Neural crest cell (in vitro differentiated cells): ENCODE measurements around the gene IGLL5. TPM values are rescaled to one million over a fixed set of nuclear protein-coding genes. Genes with fewer than 3 reads are reported as not detected.

Experiments
- DNase-seq: peaks from one replicate; pipeline ENCODE4 v3.0.0; 2021; ENCODE audit warnings: low read depth, mixed read lengths, low spot score
- H3K27ac Mint-ChIP-seq: one replicate; pipeline ENCODE4 v1.8.0; 2021; ENCODE audit warnings: mild to moderate bottlenecking, mixed read lengths; ENCODE audit not compliant: unreplicated experiment
- H3K27me3 Mint-ChIP-seq: 2 replicates; pipeline ENCODE4 v1.8.0; 2021; ENCODE audit warnings: low read depth, mild to moderate bottlenecking, mixed read lengths
- H3K36me3 Mint-ChIP-seq: 2 replicates; pipeline ENCODE4 v1.8.0; 2021; ENCODE audit warnings: low read depth, mild to moderate bottlenecking, mixed read lengths
- H3K4me1 Mint-ChIP-seq: 2 replicates; pipeline ENCODE4 v1.8.0; 2021; ENCODE audit warnings: mixed read lengths
- H3K4me3 Mint-ChIP-seq: one replicate; pipeline ENCODE4 v1.8.0; 2021; ENCODE audit warnings: mild to moderate bottlenecking, mixed read lengths
- H3K9me3 Mint-ChIP-seq: 2 replicates; pipeline ENCODE4 v1.8.0; 2021; ENCODE audit warnings: mixed read lengths
- total RNA-seq: library from RNA; stranded (reverse); gene quantifications from 2 replicates; pipeline ENCODE4 v1.2.1, GENCODE V29; 2021
- TF ChIP-seq, protein P1 (sequence below): fragments of 200-600 bp; sonication (generic); conservative IDR thresholded peaks from 2 replicates; pipeline ENCODE4 v1.5.0; 2021; ENCODE audit warnings: antibody characterized with exemption, mild to moderate bottlenecking

IGLL5 gene
- total RNA-seq, 1 donor from 2014 or later = not detected

DNA sequence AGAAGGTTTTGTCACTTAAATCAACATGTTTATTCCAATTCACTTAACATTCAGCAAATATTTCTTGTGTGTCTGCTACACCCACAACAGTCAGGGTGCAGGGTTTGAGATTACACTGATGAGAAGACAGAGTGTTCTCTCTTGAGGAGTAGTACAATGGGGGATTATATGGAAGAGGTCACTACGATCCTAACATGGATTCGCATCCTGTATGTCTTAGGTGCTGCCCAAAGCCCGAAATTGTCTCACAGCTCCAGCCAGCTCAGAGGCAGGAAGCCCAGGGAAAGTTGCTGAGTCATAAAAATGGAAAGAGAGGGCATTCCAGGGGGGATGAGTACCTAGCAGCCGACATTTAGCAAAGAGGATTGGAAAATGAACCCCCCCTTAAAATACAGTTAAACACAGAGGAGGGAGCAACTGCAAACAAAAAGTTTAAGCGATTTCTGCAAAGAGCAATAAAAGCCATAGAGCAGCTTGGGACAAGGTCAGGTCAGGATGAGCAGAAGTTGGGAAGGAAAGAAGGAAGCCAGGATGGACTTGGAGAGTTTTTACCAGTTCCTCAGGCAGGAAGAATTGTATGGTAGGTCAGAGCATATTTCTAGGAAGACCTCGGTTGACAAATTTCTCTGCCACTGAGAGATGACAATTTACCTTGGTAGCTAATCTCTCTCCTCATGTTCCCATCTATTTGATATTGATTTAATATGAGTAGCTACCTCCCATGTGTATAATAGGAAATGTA, 49.5 kb downstream of the IGLL5 start:
- no peak for DNase-seq
- Mint-ChIP-seq H3K9me3 (no peaks in the 10 kb centered on the region), H3K36me3 (no peaks in the 10 kb centered on the region), H3K4me3 (no peak overlapping the region), H3K27ac (no peak overlapping the region), H3K27me3 (peaks cover 23% of the 10 kb centered on the region), H3K4me1 (peaks cover 4% of the 10 kb centered on the region)
- TF ChIP-seq, protein P1, sequence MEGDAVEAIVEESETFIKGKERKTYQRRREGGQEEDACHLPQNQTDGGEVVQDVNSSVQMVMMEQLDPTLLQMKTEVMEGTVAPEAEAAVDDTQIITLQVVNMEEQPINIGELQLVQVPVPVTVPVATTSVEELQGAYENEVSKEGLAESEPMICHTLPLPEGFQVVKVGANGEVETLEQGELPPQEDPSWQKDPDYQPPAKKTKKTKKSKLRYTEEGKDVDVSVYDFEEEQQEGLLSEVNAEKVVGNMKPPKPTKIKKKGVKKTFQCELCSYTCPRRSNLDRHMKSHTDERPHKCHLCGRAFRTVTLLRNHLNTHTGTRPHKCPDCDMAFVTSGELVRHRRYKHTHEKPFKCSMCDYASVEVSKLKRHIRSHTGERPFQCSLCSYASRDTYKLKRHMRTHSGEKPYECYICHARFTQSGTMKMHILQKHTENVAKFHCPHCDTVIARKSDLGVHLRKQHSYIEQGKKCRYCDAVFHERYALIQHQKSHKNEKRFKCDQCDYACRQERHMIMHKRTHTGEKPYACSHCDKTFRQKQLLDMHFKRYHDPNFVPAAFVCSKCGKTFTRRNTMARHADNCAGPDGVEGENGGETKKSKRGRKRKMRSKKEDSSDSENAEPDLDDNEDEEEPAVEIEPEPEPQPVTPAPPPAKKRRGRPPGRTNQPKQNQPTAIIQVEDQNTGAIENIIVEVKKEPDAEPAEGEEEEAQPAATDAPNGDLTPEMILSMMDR = no peak

DNA sequence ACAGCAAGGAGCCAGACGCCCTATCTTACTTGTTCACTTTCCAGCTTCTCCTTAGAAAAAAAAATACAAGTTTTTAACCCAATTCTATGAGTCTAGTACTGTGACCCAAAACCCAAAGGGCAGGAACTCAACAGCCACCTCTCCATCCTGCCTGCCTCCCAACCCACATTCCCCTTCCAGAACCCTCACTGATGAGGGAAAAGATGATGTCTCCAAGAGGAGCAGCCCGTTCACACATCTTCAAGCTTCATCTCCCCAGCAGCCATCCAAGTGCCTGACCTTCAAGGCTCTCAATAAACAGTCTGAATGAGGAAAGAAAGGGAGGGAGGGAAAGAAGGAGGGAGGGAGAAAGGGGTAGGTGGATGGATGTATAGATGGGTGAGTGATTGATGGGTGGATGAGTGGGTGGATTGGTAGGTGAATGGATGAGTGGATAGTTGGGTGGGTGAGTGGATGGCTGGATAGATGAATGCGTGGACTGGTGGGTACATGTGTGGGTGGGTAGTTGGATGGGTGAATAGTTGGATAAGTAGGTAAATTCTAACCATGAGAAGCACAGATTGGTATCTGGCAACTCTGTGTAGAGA, 50.4 kb downstream of the IGLL5 start:
- H3K9me3 Mint-ChIP-seq = no peaks in the 10 kb centered on the region
- peaks cover 8% of the 10 kb centered on the region for H3K4me1 Mint-ChIP-seq
- no peak overlapping the region for H3K4me3 Mint-ChIP-seq
- DNase-seq = no peak
- H3K36me3 Mint-ChIP-seq = no peaks in the 10 kb centered on the region
- TF ChIP-seq, protein P1 = no peak
- peaks cover 26% of the 10 kb centered on the region for H3K27me3 Mint-ChIP-seq
- H3K27ac Mint-ChIP-seq = no peak overlapping the region

DNA sequence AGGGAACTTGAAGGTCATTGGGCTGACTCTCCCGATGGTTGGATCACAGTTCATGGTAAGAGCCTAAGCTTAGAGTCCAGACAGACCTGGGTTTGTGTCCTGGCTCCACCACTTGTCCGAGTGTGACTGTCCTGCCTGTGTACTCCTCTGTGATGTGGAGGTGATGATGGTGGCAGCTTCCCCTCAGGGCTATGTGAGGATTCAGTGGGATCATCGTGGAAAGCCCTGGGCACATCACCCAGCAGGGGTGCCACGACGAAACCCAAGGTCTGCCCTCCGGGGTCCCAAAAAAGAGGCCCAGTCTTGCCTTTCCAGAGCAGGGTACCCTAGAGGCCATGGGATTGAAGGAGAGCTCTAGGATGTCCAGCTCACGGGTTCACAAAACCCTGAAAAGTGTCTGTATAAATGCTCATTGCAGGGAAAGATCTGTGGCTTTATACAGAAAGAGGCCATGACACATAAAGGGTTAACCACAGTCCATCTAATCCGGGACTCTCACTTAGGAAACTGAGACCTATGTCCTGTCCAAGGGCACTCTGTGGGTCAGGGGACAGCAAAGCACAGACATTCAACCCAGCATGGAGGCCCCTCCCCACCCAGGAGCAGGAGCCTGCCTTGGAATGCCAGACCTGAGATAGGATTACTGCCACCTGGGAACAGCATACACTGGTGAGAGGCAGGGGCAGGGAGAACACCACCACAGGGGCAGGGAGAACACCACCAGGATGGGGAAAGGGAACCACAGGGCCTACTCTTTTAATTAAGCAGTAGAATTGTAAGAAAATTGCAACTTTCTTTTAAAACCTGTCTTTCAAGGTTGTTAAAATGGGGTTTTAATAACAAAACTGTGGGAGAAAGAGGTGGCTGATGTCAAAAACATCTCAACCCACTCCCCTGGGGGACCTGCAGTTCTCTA, 51.3 kb downstream of the IGLL5 start:
- peaks cover 30% of the 10 kb centered on the region for H3K27me3 Mint-ChIP-seq
- H3K4me3 Mint-ChIP-seq = no peak overlapping the region
- DNase-seq = no peak
- no peak overlapping the region for H3K27ac Mint-ChIP-seq
- H3K4me1 Mint-ChIP-seq = peaks cover 8% of the 10 kb centered on the region
- no peaks in the 10 kb centered on the region for H3K9me3 Mint-ChIP-seq
- no peaks in the 10 kb centered on the region for H3K36me3 Mint-ChIP-seq
- TF ChIP-seq, protein P1 = no peak

DNA sequence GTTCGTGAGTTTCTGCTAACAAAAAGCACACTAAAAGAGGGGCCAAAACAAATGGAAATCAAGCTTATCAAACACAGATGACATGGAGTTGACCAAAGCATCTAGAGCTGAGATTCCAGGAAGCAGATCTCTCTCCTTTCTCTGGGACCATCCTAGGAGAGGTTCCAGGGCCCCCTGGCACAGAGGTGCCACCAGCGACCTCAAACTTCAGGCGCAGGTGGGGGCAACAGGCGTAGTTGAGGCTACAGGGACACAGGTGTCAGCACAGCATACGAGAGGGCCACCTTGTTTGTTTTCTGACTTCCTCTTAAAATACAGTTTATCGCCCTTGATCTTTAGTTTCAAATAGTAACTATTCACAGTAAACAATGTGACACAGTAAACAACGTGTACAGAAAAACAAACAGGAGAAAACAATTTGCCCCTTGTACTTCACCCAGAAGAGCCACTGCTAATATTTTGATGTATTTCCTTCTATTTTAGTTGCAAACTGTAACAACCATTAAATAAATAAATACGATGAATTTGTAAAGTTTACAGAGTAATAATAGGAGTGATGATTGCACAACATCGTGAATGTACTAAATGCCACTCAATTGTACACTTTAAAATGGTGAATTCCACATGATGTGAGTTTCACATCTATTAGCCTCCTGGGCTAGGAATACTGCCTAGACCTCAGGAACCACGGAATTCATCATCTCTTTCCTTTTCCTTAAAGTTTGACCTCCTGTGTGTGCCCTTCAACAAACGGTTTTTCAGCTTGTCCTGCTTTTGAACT, 52.2 kb downstream of the IGLL5 start:
- no peaks in the 10 kb centered on the region for H3K9me3 Mint-ChIP-seq
- no peak for DNase-seq
- TF ChIP-seq, protein P1 = no peak
- H3K4me1 Mint-ChIP-seq = peaks cover 8% of the 10 kb centered on the region
- H3K27ac Mint-ChIP-seq = no peak overlapping the region
- H3K27me3 Mint-ChIP-seq = peaks cover 33% of the 10 kb centered on the region
- H3K36me3 Mint-ChIP-seq = no peaks in the 10 kb centered on the region
- no peak overlapping the region for H3K4me3 Mint-ChIP-seq
